GM12878 (cell line): ENCODE measurements around the gene MIEN1. TPM values are rescaled to one million over a fixed set of nuclear protein-coding genes. Genes with fewer than 3 reads are reported as not detected.
"Not testable (repeated sequence)": the region's sequence is repeated elsewhere in the genome, so short reads cannot be mapped to it uniquely, and the experiment has no call there.

ENCODE experiments used
- ATAC-seq: fragments of 200-7000 bp; cut with Tn5 transposase; 3 replicates; pipeline ENCODE4 v1.9.1; 2020; ENCODE audit warnings: mild to moderate bottlenecking, moderate library complexity
- BruUV-seq: library from RNA; stranded (reverse); fragments of 400-500 nt; replicated peaks from 2 replicates; lab custom pipeline; 2021; lab: Mats Ljungman, UMichigan
- CTCF ChIA-PET: fragments of 300-600 bp; sonication (Branson Sonifier 250); formaldehyde crosslinking; extraction: SDS; loops from one replicate; lab custom pipeline; 2021; ENCODE audit warnings: inconsistent platforms; lab: Yijun Ruan, JAX
- POLR2A ChIA-PET: fragments of 350-600 bp; formaldehyde crosslinking; extraction: SDS; loops from one replicate; lab custom pipeline; 2021; ENCODE audit warnings: inconsistent platforms; lab: Charles Lee
- RAD21 ChIA-PET: fragments of 300-600 bp; sonication (Branson Sonifier 250); formaldehyde crosslinking; loops from one replicate; lab custom pipeline; 2023; ENCODE audit warnings: antibody characterized with exemption; ENCODE audit not compliant: unreplicated experiment; lab: Charles Lee
- SMC1A ChIA-PET: fragments of 300-600 bp; sonication (Branson Sonifier 250); formaldehyde crosslinking; loops from one replicate; lab custom pipeline; 2023; ENCODE audit not compliant: unreplicated experiment, uncharacterized antibody; lab: Charles Lee
- DNase-seq: peaks from one replicate; pipeline ENCODE4 v3.0.0-alpha.2; 2011; ENCODE audit warnings: low read depth, low spot score
- FAIRE-seq: peaks from 3 replicates; lab custom pipeline; 2011; peaks lifted over from hg19 to GRCh38; lab: Jason Lieb, UNC
- H2AFZ ChIP-seq: 2 replicates; pipeline ENCODE4 v1.6.0; 2011; ENCODE audit warnings: low read depth, low read length, control low read depth; ENCODE audit not compliant: control insufficient read depth
- H3K27ac ChIP-seq: 2 replicates; pipeline ENCODE4 v1.5.1; 2011; ENCODE audit warnings: control low read depth; ENCODE audit not compliant: control insufficient read depth, insufficient read depth
- H3K27me3 ChIP-seq, 2 experiments: replicated peaks in 1 of 2; 2 replicates each; pipeline versions ENCODE4 v1.6.0 to v1.6.1; 2011; ENCODE audit warnings: low read length in 1 of 2; ENCODE audit not compliant: control insufficient read depth in 2 of 2, insufficient read depth in 2 of 2
- H3K36me3 ChIP-seq, 2 experiments: 2 replicates each; pipeline ENCODE4 v1.5.1; 2011; ENCODE audit warnings: low read length in 1 of 2; ENCODE audit not compliant: control insufficient read depth in 2 of 2, insufficient read depth in 2 of 2
- H3K4me1 ChIP-seq: 2 replicates; pipeline ENCODE4 v1.6.1; 2011; ENCODE audit warnings: mild to moderate bottlenecking, low read length, moderate library complexity, mixed read lengths; ENCODE audit not compliant: control insufficient read depth, insufficient read depth
- H3K4me2 ChIP-seq: 2 replicates; pipeline ENCODE4 v1.6.0; 2011; ENCODE audit warnings: control low read depth; ENCODE audit not compliant: control insufficient read depth, insufficient read depth
- H3K4me3 ChIP-seq: fragments of 200-600 bp; sonication (generic); 2 replicates; pipeline ENCODE4 v1.5.1; 2016
- H3K79me2 ChIP-seq: 2 replicates; pipeline ENCODE4 v1.6.0; 2011; ENCODE audit warnings: low read length; ENCODE audit not compliant: control insufficient read depth, insufficient read depth
- H3K9ac ChIP-seq: 2 replicates; pipeline ENCODE4 v1.8.0; 2011; ENCODE audit warnings: low read length, control low read depth, mixed read lengths; ENCODE audit not compliant: control insufficient read depth, insufficient read depth
- H3K9me3 ChIP-seq: replicated peaks from 3 replicates; pipeline ENCODE4 v1.5.1; 2011; ENCODE audit warnings: mild to moderate bottlenecking, low read length; ENCODE audit not compliant: control insufficient read depth, insufficient read depth
- H4K20me1 ChIP-seq: 2 replicates; pipeline ENCODE4 v1.6.0; 2011; ENCODE audit not compliant: control insufficient read depth, insufficient read depth
- BACH1 ChIP-seq: fragments of 450-650 bp; IDR thresholded peaks from 2 replicates; pipeline ENCODE4 v1.6.1; 2017; ENCODE audit warnings: mild to moderate bottlenecking, borderline replicate concordance
- WGBS: methylation state at CpG from one replicate; pipeline ENCODE4 v1.1.6; 2016; ENCODE audit warnings: low lambda C conversion rate; ENCODE audit not compliant: insufficient replicate concordance, insufficient coverage; ENCODE audit errors: missing lambda C conversion rate; 5-methylcytosine and 5-hydroxymethylcytosine counted together
- in situ Hi-C: fragments of 300-500 bp; cut with MboI; formaldehyde crosslinking; loops from 9 replicates; pipeline ENCODE4 v1.14.3; 2018; ENCODE audit warnings: mixed read lengths
- intact Hi-C: fragments of 100-400 bp; cut with micrococcal nuclease; formaldehyde crosslinking; loops from one replicate; pipeline ENCODE4 v1.14.2; 2022; ENCODE audit not compliant: unreplicated experiment
- polyA plus RNA-seq, 11 experiments: library from polyadenylated mRNA; depleted of rRNA in 4 of 11; unstranded in 6 of 11; stranded (reverse) in 5 of 11; fragments of >200 nt; fragmentation: Nextera tagmentation in 4 of 11; fragmentation: Illumina TruSeq in 1 of 11; extraction: Ambion mirVana in 4 of 11; extraction: Trizol in 1 of 11; gene quantifications; 1 replicate in 1 of 11; 2 replicates in 10 of 11; pipeline versions ENCODE4 v1.2.1 to v1.2.3, GENCODE V29; 2011 to 2016; ENCODE audit warnings: inconsistent platforms in 2 of 11, missing spikeins in 2 of 11, low read depth in 1 of 11
- total RNA-seq, 4 experiments: library from RNA; depleted of rRNA in 3 of 4; stranded (reverse); fragments of >200 nt in 3 of 4; fragmentation: Illumina TruSeq in 1 of 4; extraction: Trizol in 1 of 4; gene quantifications; 2 replicates each; pipeline versions ENCODE4 v1.2.1 to v1.2.3, GENCODE V29; 2013 to 2021

Gene MIEN1
- total and polyA plus RNA-seq, 10 of the 15 experiments (the other 5 are each of a cell fraction or from before 2014, with no cell fraction given), result 24.9 to 89.1 (median 47.7) TPM

GRCh38 chr17:39699818-39700147 is 30.5 kb downstream of the MIEN1 start, which contains the start of gene ERBB2:
TSS of gene ERBB2 (plus strand) at chr17:39700064. CDS start at chr17:39700239, 175 bp downstream.
- Histone ChIP-seq H3K27ac (no peak within 1 kb of the TSS), H3K27me3 (peaks cover 0 to 7% of the 10 kb centered on the region in 2 experiments; a peak in 2 of 4 replicates), H3K9me3 (no peaks in the 10 kb centered on the region), H3K4me3 (no peak within 1 kb of the TSS), H3K4me1 (peaks cover 11% of the 10 kb centered on the region), H3K36me3 (no peaks in the 10 kb centered on the region), H2AFZ (no peak within 1 kb of the TSS), H4K20me1 (no peaks in the 10 kb centered on the region), H3K9ac (no peak within 1 kb of the TSS), H3K79me2 (no peaks in the 10 kb centered on the region), H3K4me2 (no peak within 1 kb of the TSS)
- intact Hi-C loops (no loop called here), in situ Hi-C loops (no loop called here)
- ChIA-PET RAD21 (no interaction called here), SMC1A (no interaction called here), POLR2A (no interaction called here), CTCF (no interaction called here)
- 31% methylated on average over 14 of the region's 20 CpGs for WGBS
- no peak for FAIRE-seq
- ATAC-seq, result no peak
- BruUV-seq, result no TSS peak
- TF ChIP-seq BACH1, result no peak
- DNase-seq, result no peak

- H3K27ac ChIP-seq, in situ Hi-C loops, ATAC-seq, H4K20me1 ChIP-seq, FAIRE-seq, H3K27me3 ChIP-seq, BruUV-seq, RAD21 ChIA-PET, H3K9me3 ChIP-seq, intact Hi-C loops, H3K4me2 ChIP-seq, H3K36me3 ChIP-seq, H3K9ac ChIP-seq, CTCF ChIA-PET, H3K4me3 ChIP-seq, H2AFZ ChIP-seq, DNase-seq, SMC1A ChIA-PET, H3K79me2 ChIP-seq: not testable (repeated sequence)
- POLR2A ChIA-PET, result interaction anchor here (0.6 kb wide), 1 partner anchor 32 kb away, joined by 4 read pairs; no protein-coding TSS in a partner anchor
- peaks cover 11% of the 10 kb centered on the region for H3K4me1 ChIP-seq
- 50% methylated on average over 11 of the region's 11 CpGs for WGBS
Measured at GRCh38 chr17:39699157-39699817, 31.0 kb downstream of the MIEN1 start.
